NCI-H146 (cell line): Measurements from ENCODE around the gene AMPH.
"Not testable (repeated sequence)": the region's sequence is repeated elsewhere in the genome, so short reads cannot be mapped to it uniquely, and the experiment has no call there.

Experiments used
- DNase-seq: peaks from one replicate; lab custom pipeline; 2025; lab: John Stamatoyannopoulos, UW

AMPH gene

GRCh38 chr7:38349869-38350583 lies 281.1 kb downstream of the AMPH start:
- DNase-seq: not testable (repeated sequence)

GRCh38 chr7:38349126-38349795 lies 281.9 kb downstream of the AMPH start:
- not testable (repeated sequence) for DNase-seq

- not testable (repeated sequence) for DNase-seq
Measured at GRCh38 chr7:38345299-38346172, 285.6 kb downstream of the AMPH start.

GRCh38 chr7:38344741-38345140 lies 286.4 kb downstream of the AMPH start:
- DNase-seq: not testable (repeated sequence)

GRCh38 chr7:38342135-38342534 lies 289.0 kb downstream of the AMPH start:
- DNase-seq: not testable (repeated sequence)

GRCh38 chr7:38341172-38341705 lies 289.9 kb downstream of the AMPH start:
- not testable (repeated sequence) for DNase-seq

GRCh38 chr7:38339953-38340819 lies 291.0 kb downstream of the AMPH start:
- no peak for DNase-seq

- not testable (repeated sequence) for DNase-seq
Measured at GRCh38 chr7:38336148-38336515, 295.0 kb downstream of the AMPH start.

GRCh38 chr7:38335492-38336147 lies 295.6 kb downstream of the AMPH start:
- DNase-seq: peak; percentile 45

- DNase-seq: no peak
Measured at GRCh38 chr7:38335128-38335491, 296.1 kb downstream of the AMPH start.

GRCh38 chr7:38334163-38334562 lies 297.0 kb downstream of the AMPH start:
- DNase-seq: no peak
